Measurements from ENCODE around the gene UBE3B. TPM values are rescaled to one million over a fixed set of nuclear protein-coding genes. Genes with fewer than 3 reads are reported as not detected.

Gene UBE3B
- total and polyA plus RNA-seq, 9 donors = 12.1 to 53.4 (median 33.2) TPM

GRCh38 chr12:109533487-109533740, 56.0 kb downstream of the UBE3B start:
- Histone ChIP-seq H3K9me3 (no peaks in the 10 kb centered on the region), H3K4me1 (ENCODE audit: insufficient read depth) (no peaks in the 10 kb centered on the region), H3K4me3 (no peak overlapping the region), H3K27me3 (no peaks in the 10 kb centered on the region), H3K36me3 (no peaks in the 10 kb centered on the region), H3K27ac (no peak overlapping the region)
- WGBS, 3 donors = 86 to 89% (median 88%) methylated on average over 8 of the region's 8 CpGs
- no peak for DNase-seq
- intact Hi-C loops (cut with DNase I) = no loop called here
- TF ChIP-seq CTCF (IDR thresholded peaks at IDR 0.05) = no peak
- TF ChIP-seq EP300 (IDR thresholded peaks at IDR 0.05) = no peak
- no peak for TF ChIP-seq POLR2A (IDR thresholded peaks at IDR 0.05)

GRCh38 chr12:109534456-109534855, 57.0 kb downstream of the UBE3B start:
- no peaks in the 10 kb centered on the region for H3K27me3 ChIP-seq
- H3K36me3 ChIP-seq = no peaks in the 10 kb centered on the region
- no peaks in the 10 kb centered on the region for H3K4me1 ChIP-seq (ENCODE audit: insufficient read depth)
- intact Hi-C loops (cut with DNase I) = no loop called here
- H3K9me3 ChIP-seq = no peaks in the 10 kb centered on the region
- WGBS, 3 donors = 90 to 93% (median 90%) methylated on average over 15 of the region's 15 CpGs
- no peak overlapping the region for H3K27ac ChIP-seq
- H3K4me3 ChIP-seq = no peak overlapping the region
- TF ChIP-seq EP300 (IDR thresholded peaks at IDR 0.05) (no peak), CTCF (IDR thresholded peaks at IDR 0.05) (no peak), POLR2A (IDR thresholded peaks at IDR 0.05) (no peak)
- no peak for DNase-seq

GRCh38 chr12:109535231-109535862, 57.9 kb downstream of the UBE3B start:
- no peak overlapping the region for H3K27ac ChIP-seq

GRCh38 chr12:109535863-109536250, 58.4 kb downstream of the UBE3B start:
- no peak for TF ChIP-seq POLR2A (IDR thresholded peaks at IDR 0.05)
- TF ChIP-seq CTCF (IDR thresholded peaks at IDR 0.05) = no peak
- TF ChIP-seq EP300 (IDR thresholded peaks at IDR 0.05) = no peak
- Histone ChIP-seq H3K27ac (no peak overlapping the region), H3K4me3 (no peak overlapping the region), H3K9me3 (no peaks in the 10 kb centered on the region), H3K4me1 (ENCODE audit: insufficient read depth) (peaks cover 4% of the 10 kb centered on the region), H3K36me3 (no peaks in the 10 kb centered on the region), H3K27me3 (no peaks in the 10 kb centered on the region)
- intact Hi-C loops (cut with DNase I) = no loop called here
- DNase-seq = no peak
- 89 to 91% (median 90%) methylated on average over 5 of the region's 5 CpGs for WGBS, 3 donors

More at GRCh38 chr12:109535231-109535862, 57.9 kb downstream of the UBE3B start:
- no peak for TF ChIP-seq POLR2A (IDR thresholded peaks at IDR 0.05)
- no peak for TF ChIP-seq EP300 (IDR thresholded peaks at IDR 0.05)
- TF ChIP-seq CTCF (IDR thresholded peaks at IDR 0.05) = no peak
- H3K27me3 ChIP-seq = no peaks in the 10 kb centered on the region
- no peaks in the 10 kb centered on the region for H3K9me3 ChIP-seq
- no peak overlapping the region for H3K4me3 ChIP-seq
- WGBS, 3 donors = 88 to 90% (median 89%) methylated on average over 25 of the region's 25 CpGs
- H3K4me1 ChIP-seq (ENCODE audit: insufficient read depth) = no peaks in the 10 kb centered on the region
- no peak for DNase-seq
- no peaks in the 10 kb centered on the region for H3K36me3 ChIP-seq
- intact Hi-C loops (cut with DNase I) = no loop called here
